Left ventricle myocardium inferior (tissue), 1 donor: ENCODE measurements around the gene TEX9. TPM values are rescaled to one million over a fixed set of nuclear protein-coding genes. Genes with fewer than 3 reads are reported as not detected.

Source experiments
- DNase-seq: peaks from one replicate; pipeline ENCODE4 v3.0.0-alpha.2; 2020
- H3K27ac ChIP-seq: fragments of 200-600 bp; replicated peaks from 2 replicates; pipeline ENCODE4 v1.8.0; 2021
- H3K27me3 ChIP-seq: fragments of 200-600 bp; 2 replicates; pipeline ENCODE4 v1.8.0; 2021; ENCODE audit warnings: low read depth
- H3K36me3 ChIP-seq: fragments of 200-600 bp; 2 replicates; pipeline ENCODE4 v1.8.0; 2021
- H3K4me1 ChIP-seq: fragments of 200-600 bp; 2 replicates; pipeline ENCODE4 v1.8.0; 2021
- H3K4me3 ChIP-seq: fragments of 200-600 bp; 2 replicates; pipeline ENCODE4 v1.8.0; 2021; ENCODE audit warnings: mild to moderate bottlenecking, moderate library complexity
- H3K9me3 ChIP-seq: fragments of 200-600 bp; replicated peaks from 2 replicates; pipeline ENCODE4 v1.8.0; 2021
- CTCF ChIP-seq: fragments of 200-600 bp; IDR thresholded peaks from 2 replicates; pipeline ENCODE4 v1.8.0; 2021; ENCODE audit warnings: antibody characterized with exemption, mild to moderate bottlenecking, borderline replicate concordance
- intact Hi-C: fragments of 100-400 bp; cut with micrococcal nuclease; formaldehyde crosslinking; loops from one replicate; pipeline ENCODE4 v1.11.0; 2022
- total RNA-seq: library from RNA; stranded (reverse); fragmentation: NEBNext Ultra II Directional; extraction: Animal tissue kit (Norgen Biotek cat#: 25700); gene quantifications from one replicate; pipeline ENCODE4 v1.2.1, GENCODE V29; 2021
- donor health status: DM: no; HTN: yes; CAD: no; lungs with severe emphysema.

Gene TEX9
- total RNA-seq, 1 donor from 2014 or later: 0.77 TPM

DNA sequence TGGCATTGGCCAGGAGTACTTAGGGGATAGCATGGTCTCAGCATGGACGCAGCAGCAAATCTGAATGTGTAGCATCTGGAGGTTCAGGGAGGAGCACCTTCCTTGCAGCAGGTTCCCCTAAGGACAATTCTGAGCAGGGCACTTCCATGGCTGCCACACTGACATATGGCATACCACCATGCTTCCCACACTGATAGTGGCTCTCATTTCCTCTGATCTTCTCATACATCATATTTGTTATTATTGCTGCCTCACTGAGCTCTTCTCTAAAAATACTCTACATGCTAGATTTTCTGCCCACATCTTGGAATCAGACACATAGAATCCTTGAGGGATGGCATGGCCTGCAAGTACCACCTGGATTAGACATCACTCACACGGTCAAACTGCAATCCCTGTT lies 107.1 kb downstream of the TEX9 start:
- no peak for DNase-seq
- Histone ChIP-seq H3K4me1 (no peaks in the 10 kb centered on the region), H3K36me3 (no peaks in the 10 kb centered on the region), H3K27ac (no peak overlapping the region), H3K27me3 (peaks cover 42% of the 10 kb centered on the region), H3K4me3 (no peak overlapping the region), H3K9me3 (no peaks in the 10 kb centered on the region)
- TF ChIP-seq CTCF: no peak
- intact Hi-C loops: no loop called here

- H3K4me1 ChIP-seq: no peaks in the 10 kb centered on the region
- TF ChIP-seq CTCF: no peak
- no peak for DNase-seq
- no peak overlapping the region for H3K4me3 ChIP-seq
- H3K9me3 ChIP-seq: peaks cover 2% of the 10 kb centered on the region
- peaks cover 49% of the 10 kb centered on the region for H3K27me3 ChIP-seq
- no peaks in the 10 kb centered on the region for H3K36me3 ChIP-seq
- intact Hi-C loops: no loop called here
- H3K27ac ChIP-seq: no peak overlapping the region
Observed at GRCh38 chr15:56473017-56473416, 107.8 kb downstream of the TEX9 start.

DNA sequence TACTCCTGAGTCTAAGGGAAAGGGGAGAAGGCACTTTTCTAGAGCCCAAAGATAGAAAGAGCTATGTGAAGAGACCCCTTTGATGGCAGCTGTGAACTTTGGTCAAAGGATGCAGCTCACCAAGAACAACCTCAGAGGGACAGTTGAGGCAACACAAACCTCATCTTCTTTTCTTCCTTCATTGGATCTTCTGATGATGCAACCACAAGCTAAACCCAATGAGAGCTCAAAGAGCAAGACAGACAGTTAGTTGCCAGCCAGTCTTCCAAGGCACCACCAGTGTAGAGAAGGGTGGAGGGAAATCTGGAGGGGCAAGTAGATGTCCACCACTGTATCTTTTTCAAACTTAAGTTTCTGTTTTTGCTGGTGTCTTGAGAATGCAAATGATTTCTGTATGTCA lies 110.1 kb downstream of the TEX9 start:
- no peak overlapping the region for H3K4me3 ChIP-seq

More for the DNA sequence above, 110.1 kb downstream of the TEX9 start:
- DNase-seq: no peak
- peaks cover 32% of the 10 kb centered on the region for H3K27me3 ChIP-seq
- H3K36me3 ChIP-seq: no peaks in the 10 kb centered on the region
- H3K27ac ChIP-seq: no peak overlapping the region
- peaks cover 9% of the 10 kb centered on the region for H3K9me3 ChIP-seq
- no peaks in the 10 kb centered on the region for H3K4me1 ChIP-seq
- intact Hi-C loops: no loop called here
- TF ChIP-seq CTCF: no peak

Other genes starting within 250 kb of the TEX9 start
- gene RFX7, start 121.5 kb upstream of the TEX9 start, total RNA-seq: 8.9 TPM
- 1.4 TPM for gene MNS1, start 99.7 kb downstream of the TEX9 start, total RNA-seq